Retinal pigment epithelial cell (primary cell): ENCODE data around the gene ACKR3.

Experiments used
- DNase-seq: peaks from one replicate; pipeline ENCODE4 v3.0.0-alpha.2; 2010; ENCODE audit warnings: low read depth
- H3K4me3 ChIP-seq: 2 replicates; pipeline ENCODE4 v1.5.1; 2011; ENCODE audit warnings: mild to moderate bottlenecking, low read length, control low read depth, moderate library complexity
- TF ChIP-seq, protein P1 (sequence below): conservative IDR thresholded peaks from 2 replicates; pipeline ENCODE4 v1.5.1; 2011; ENCODE audit warnings: low read depth, low read length, control low read depth, inconsistent platforms

Gene ACKR3

DNA sequence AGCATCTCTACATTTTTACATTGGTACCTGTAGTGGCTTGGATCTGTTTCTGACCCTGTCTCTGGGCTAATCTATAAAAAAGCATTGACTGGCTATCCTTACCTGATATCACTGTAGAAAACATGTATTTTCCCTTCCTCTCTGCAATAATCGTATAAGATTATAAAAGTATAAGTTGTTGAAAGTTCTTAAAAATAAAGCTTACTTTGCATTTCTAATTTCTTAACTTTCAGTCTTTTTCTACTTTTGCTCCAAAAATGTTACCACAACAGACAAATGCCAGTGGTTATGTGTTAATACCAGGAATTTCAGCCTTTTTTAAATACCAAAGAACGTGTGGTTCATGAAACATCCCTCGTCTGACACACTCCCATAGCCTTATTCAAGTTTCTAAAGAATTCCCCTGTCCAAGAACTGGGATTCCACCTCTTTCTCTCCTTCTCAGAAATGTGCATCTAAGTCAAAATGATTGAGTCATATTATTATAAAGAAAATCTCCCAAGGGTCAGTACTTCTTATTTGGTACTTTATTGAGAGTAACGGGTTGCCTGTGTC is 28.5 kb upstream of the ACKR3 start:
- no peak overlapping the region for H3K4me3 ChIP-seq
- DNase-seq: no peak

DNA sequence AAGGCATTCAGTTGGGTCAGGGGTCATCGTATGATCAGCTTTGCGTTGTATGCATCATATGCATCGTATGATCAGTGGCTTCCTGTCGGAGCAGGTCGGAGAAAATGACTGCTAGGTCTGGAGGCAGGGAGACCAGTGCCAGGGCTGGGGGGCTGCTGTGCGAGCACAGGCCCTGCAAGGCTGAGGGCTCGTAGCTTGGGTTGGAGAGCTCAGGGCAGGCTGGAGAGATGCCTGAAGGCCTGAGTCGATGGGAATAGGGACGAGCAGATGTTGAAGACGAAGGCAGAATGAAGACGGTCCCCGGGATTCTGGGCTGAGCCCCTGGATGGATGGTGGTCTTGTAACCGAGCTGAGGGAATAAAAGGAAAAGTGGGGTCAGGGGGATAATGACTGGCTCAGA is 25.3 kb upstream of the ACKR3 start:
- no peak overlapping the region for H3K4me3 ChIP-seq
- TF ChIP-seq, protein P1, sequence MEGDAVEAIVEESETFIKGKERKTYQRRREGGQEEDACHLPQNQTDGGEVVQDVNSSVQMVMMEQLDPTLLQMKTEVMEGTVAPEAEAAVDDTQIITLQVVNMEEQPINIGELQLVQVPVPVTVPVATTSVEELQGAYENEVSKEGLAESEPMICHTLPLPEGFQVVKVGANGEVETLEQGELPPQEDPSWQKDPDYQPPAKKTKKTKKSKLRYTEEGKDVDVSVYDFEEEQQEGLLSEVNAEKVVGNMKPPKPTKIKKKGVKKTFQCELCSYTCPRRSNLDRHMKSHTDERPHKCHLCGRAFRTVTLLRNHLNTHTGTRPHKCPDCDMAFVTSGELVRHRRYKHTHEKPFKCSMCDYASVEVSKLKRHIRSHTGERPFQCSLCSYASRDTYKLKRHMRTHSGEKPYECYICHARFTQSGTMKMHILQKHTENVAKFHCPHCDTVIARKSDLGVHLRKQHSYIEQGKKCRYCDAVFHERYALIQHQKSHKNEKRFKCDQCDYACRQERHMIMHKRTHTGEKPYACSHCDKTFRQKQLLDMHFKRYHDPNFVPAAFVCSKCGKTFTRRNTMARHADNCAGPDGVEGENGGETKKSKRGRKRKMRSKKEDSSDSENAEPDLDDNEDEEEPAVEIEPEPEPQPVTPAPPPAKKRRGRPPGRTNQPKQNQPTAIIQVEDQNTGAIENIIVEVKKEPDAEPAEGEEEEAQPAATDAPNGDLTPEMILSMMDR: no peak
- no peak for DNase-seq

More for the DNA sequence above, 28.5 kb upstream of the ACKR3 start:
- TF ChIP-seq, protein P1: no peak

DNA sequence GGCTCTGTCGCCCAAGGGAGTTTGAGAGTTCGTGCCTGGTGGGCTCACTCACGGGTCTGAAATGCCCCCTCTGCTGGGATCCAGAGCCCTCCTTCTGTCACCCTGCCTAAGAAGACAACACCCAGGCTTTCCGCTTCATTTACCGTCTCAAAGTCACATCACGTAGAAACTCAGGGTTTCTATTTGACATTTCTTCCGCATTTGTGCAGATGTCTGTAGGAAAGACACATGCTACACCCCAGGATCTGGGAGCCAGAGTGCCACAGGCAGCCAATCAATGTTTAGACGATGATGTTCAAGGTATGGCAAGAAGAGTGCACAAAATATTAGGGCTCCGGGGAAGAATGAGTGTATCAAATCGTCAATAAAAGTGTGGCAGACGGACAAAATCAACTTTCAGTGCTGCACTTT is 24.4 kb upstream of the ACKR3 start:
- H3K4me3 ChIP-seq: no peak overlapping the region
- TF ChIP-seq, protein P1: no peak
- DNase-seq: no peak

DNA sequence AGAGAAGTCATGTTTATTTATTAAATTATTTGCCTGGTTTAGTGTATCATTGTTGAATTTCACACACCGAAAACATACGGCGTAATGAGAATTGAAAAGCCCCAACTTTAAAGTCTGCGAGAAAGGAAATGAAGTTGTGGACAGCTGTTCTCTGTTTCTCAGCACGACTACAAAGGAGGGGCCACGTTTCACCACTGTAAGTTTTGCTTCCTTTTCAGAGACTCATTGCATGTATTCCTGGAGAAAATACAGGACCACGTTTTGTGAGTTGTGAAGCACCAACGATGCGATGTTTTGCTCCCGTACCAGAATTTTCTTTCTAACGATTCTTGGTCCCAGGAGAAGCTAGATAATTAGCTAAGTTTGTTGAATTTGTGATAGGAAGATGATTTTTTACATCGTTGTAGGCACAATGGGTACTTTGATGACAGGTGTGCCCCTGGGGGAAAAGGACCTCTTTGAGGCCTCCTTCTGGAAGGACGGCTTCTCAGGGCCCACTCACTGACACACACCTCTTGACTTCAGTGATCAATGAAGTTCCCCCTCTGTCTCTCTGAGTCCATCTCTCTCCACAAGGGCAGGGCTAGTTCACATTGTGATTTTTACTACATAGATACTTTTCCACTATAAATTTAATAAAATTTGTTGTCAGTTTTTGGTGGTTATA is 23.7 kb upstream of the ACKR3 start:
- H3K4me3 ChIP-seq: no peak overlapping the region
- DNase-seq: no peak
- TF ChIP-seq, protein P1: no peak

DNA sequence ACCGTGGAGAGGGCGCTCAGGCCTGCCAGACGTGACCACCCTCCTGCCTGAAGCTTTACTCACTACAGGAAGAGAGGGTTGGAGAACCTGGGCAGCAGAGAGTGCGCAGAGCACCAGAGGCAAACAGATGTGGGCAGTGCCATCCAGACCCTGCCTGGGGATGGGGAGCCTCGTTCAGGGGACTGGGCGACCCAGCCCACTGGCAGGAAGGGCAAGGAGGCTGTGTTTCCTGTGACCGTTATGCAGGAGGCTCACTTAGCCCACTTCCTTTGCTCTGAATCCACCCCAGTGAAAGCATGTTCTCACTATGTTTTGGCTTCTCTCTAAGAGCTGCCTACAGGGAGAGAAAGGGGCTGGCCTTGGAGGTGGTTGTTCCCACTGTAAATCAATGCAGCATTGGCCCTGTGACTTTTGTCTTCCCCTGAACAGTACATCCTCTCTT is 23.0 kb upstream of the ACKR3 start:
- TF ChIP-seq, protein P1: no peak
- DNase-seq: no peak
- H3K4me3 ChIP-seq: no peak overlapping the region

DNA sequence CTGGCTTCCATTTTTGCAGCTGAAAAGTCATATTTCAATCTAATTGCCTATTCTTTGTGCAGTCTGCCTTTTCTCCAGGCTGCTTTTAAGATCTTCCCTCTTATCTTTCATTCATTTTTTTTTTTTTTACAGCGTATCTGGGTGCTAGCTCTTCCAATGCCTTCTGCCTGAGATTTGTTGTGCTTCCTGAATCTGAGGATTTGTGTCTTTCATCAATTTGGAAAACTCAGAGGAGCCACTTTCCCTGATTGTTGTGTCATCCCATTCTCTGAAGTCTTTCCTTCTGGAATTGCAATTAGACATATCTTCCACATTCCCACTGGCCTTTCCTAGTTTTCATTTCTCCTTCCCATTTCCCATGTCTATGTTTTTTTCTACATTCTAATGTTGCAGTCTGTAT is 21.9 kb upstream of the ACKR3 start:
- H3K4me3 ChIP-seq: no peak overlapping the region
- TF ChIP-seq, protein P1: no peak
- no peak for DNase-seq
